Measurements from ENCODE around the gene COL17A1.

DNA sequence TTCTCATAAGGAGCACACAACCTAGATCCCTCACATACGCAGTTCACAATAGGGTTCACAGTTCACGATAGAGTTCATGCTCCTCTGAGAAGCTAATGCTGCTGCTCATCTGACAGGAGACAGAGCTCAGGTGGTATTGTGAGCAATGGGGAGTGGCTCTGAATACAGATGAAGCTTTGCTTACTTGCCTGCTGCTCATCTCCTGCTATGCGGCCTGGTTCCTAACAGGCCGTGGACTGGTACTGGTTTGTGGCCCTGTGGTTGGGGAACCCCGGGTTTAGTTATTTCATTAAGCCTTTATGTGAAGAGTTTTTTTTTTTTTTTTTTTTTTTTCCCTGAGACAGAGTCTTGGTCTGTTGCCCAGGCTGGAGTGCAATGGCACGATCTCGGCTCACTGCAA, 99.3 kb downstream of the COL17A1 start:
- TF ChIP-seq, protein P1, sequence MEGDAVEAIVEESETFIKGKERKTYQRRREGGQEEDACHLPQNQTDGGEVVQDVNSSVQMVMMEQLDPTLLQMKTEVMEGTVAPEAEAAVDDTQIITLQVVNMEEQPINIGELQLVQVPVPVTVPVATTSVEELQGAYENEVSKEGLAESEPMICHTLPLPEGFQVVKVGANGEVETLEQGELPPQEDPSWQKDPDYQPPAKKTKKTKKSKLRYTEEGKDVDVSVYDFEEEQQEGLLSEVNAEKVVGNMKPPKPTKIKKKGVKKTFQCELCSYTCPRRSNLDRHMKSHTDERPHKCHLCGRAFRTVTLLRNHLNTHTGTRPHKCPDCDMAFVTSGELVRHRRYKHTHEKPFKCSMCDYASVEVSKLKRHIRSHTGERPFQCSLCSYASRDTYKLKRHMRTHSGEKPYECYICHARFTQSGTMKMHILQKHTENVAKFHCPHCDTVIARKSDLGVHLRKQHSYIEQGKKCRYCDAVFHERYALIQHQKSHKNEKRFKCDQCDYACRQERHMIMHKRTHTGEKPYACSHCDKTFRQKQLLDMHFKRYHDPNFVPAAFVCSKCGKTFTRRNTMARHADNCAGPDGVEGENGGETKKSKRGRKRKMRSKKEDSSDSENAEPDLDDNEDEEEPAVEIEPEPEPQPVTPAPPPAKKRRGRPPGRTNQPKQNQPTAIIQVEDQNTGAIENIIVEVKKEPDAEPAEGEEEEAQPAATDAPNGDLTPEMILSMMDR (IDR thresholded peaks at IDR 0.05) = no peak
- TF ChIP-seq POLR2A (IDR thresholded peaks at IDR 0.05) = no peak

All from uterus (tissue), 2 donors.